HG03095 (cell line): ENCODE data around the gene CYP2A6.
"Not testable (repeated sequence)": the region's sequence is repeated elsewhere in the genome, so short reads cannot be mapped to it uniquely, and the experiment has no call there.

ENCODE experiments used
- ATAC-seq: cut with Tn5 transposase; IDR thresholded peaks from one replicate; pipeline ENCODE4 v1.9.1; 2021; ENCODE audit warnings: moderate library complexity; ENCODE audit not compliant: unreplicated experiment

Gene CYP2A6

GRCh38 chr19:40846722-40847121 is 3.5 kb downstream of the CYP2A6 start:
- ATAC-seq = not testable (repeated sequence)

GRCh38 chr19:40843653-40844052 is 6.6 kb downstream of the CYP2A6 start:
- not testable (repeated sequence) for ATAC-seq

GRCh38 chr19:40842997-40843652 is 7.1 kb downstream of the CYP2A6 start:
- ATAC-seq = not testable (repeated sequence)

- not testable (repeated sequence) for ATAC-seq
Measured at GRCh38 chr19:40842012-40842411, 8.2 kb downstream of the CYP2A6 start.

GRCh38 chr19:40838477-40838876 is 11.8 kb downstream of the CYP2A6 start:
- not testable (repeated sequence) for ATAC-seq

- no peak for ATAC-seq
Measured at GRCh38 chr19:40836754-40837429, 13.4 kb downstream of the CYP2A6 start.

GRCh38 chr19:40833728-40834533 is 16.3 kb downstream of the CYP2A6 start:
- not testable (repeated sequence) for ATAC-seq

- not testable (repeated sequence) for ATAC-seq
Measured at GRCh38 chr19:40832431-40832790, 17.8 kb downstream of the CYP2A6 start.

GRCh38 chr19:40831502-40832430 is 18.5 kb downstream of the CYP2A6 start:
- ATAC-seq = no peak

- not testable (repeated sequence) for ATAC-seq
Measured at GRCh38 chr19:40830741-40831140, 19.5 kb downstream of the CYP2A6 start.

- ATAC-seq = no peak
Measured at GRCh38 chr19:40829205-40829604, 21.0 kb downstream of the CYP2A6 start.

- no peak for ATAC-seq
Measured at GRCh38 chr19:40827386-40828247, 22.6 kb downstream of the CYP2A6 start.

- ATAC-seq = not testable (repeated sequence)
Measured at GRCh38 chr19:40826699-40827385, 23.4 kb downstream of the CYP2A6 start.

- not testable (repeated sequence) for ATAC-seq
Measured at GRCh38 chr19:40826312-40826698, 23.9 kb downstream of the CYP2A6 start.

- ATAC-seq = not testable (repeated sequence)
Measured at GRCh38 chr19:40825460-40826095, 24.7 kb downstream of the CYP2A6 start.

- ATAC-seq = not testable (repeated sequence)
Measured at GRCh38 chr19:40824916-40825315, 25.3 kb downstream of the CYP2A6 start.

- ATAC-seq = not testable (repeated sequence)
Measured at GRCh38 chr19:40822704-40823553, 27.3 kb downstream of the CYP2A6 start.

- ATAC-seq = no peak
Measured at GRCh38 chr19:40822161-40822560, 28.1 kb downstream of the CYP2A6 start.
